SK-N-SH treated with all-trans-retinoic acid at 6 μM for 48 hours (cell line): ENCODE data around the gene MMP17.
"Not testable (repeated sequence)": the region's sequence is repeated elsewhere in the genome, so short reads cannot be mapped to it uniquely, and the experiment has no call there.

Source experiments
- ARNTL ChIP-seq: fragments of 450-650 bp; formaldehyde crosslinking; IDR thresholded peaks from 2 replicates; pipeline ENCODE4 v1.5.0; 2020; ENCODE audit warnings: low read depth, mild to moderate bottlenecking, moderate library complexity, borderline replicate concordance
- ESRRG ChIP-seq: fragments of 250-450 bp; sonication (Bioruptor Pico); IDR thresholded peaks from 2 replicates; pipeline ENCODE4 v1.6.1; 2021; ENCODE audit warnings: mild to moderate bottlenecking
- GLIS3 ChIP-seq: fragments of 250-450 bp; sonication (Bioruptor Pico); IDR thresholded peaks from 2 replicates; pipeline ENCODE4 v1.5.0; 2020; ENCODE audit warnings: mild to moderate bottlenecking, moderate library complexity
- PPARA ChIP-seq: fragments of 250-450 bp; sonication (Bioruptor Pico); IDR thresholded peaks from 2 replicates; pipeline ENCODE4 v1.5.0; 2020; ENCODE audit warnings: mild to moderate bottlenecking, borderline replicate concordance
- SNAI2 ChIP-seq: fragments of 250-450 bp; sonication (Bioruptor Pico); IDR thresholded peaks from 2 replicates; pipeline ENCODE4 v1.5.0; 2020; ENCODE audit warnings: mild to moderate bottlenecking, moderate library complexity
- TCF4 ChIP-seq: fragments of 250-450 bp; sonication (Bioruptor Pico); IDR thresholded peaks from 2 replicates; pipeline ENCODE4 v1.8.0; 2021; ENCODE audit warnings: mild to moderate bottlenecking, moderate library complexity, borderline replicate concordance
- ZC3H10 ChIP-seq: fragments of 250-450 bp; sonication (Bioruptor Pico); IDR thresholded peaks from 2 replicates; pipeline ENCODE4 v1.5.1; 2021; ENCODE audit warnings: mild to moderate bottlenecking, moderate library complexity
- ZFP3 ChIP-seq: fragments of 250-450 bp; sonication (Bioruptor Pico); IDR thresholded peaks from 2 replicates; pipeline ENCODE4 v1.5.0; 2020; ENCODE audit warnings: mild to moderate bottlenecking, moderate library complexity
- ZFP30 ChIP-seq: fragments of 450-650 bp; formaldehyde crosslinking; IDR thresholded peaks from 2 replicates; pipeline ENCODE4 v1.5.0; 2022; ENCODE audit warnings: mild to moderate bottlenecking, moderate library complexity
- ZNF8 ChIP-seq: fragments of 450-650 bp; formaldehyde crosslinking; IDR thresholded peaks from 2 replicates; pipeline ENCODE4 v1.5.0; 2020; ENCODE audit warnings: mild to moderate bottlenecking, moderate library complexity
- TF ChIP-seq, protein P1 (sequence below): fragments of 250-450 bp; sonication (Bioruptor Pico); IDR thresholded peaks from 2 replicates; pipeline ENCODE4 v1.5.1; 2020; ENCODE audit warnings: low read depth, mild to moderate bottlenecking, moderate library complexity

DNA sequence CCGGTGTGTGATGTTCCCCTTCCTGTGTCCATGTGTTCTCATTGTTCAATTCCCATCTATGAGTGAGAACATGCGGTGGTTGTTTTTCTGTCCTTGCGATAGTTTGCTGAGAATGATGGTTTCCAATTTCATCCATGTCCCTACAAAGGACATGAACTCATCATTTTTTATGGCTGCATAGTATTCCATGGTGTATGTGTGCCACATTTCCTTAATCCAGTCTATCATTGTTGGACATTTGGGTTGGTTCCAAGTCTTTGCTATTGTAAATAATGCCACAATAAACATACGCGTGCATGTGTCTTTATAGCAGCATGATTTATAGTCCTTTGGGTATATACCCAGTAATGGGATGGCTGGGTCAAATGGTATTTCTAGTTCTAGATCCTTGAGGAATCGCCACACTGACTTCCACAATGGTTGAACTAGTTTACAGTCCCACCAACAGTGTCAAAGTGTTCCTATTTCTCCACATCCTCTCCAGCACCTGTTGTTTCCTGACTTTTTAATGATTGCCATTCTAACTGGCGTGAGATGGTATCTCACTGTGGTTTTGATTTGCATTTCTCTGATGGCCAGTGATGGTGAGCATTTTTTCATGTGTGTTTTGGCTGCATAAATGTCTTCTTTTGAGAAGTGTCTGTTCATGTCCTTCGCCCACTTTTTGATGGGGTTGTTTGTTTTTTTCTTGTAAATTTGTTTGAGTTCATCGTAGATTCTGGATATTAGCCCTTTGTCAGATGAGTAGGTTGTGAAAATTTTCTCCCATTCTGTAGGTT, 18.5 kb upstream of the MMP17 start:
- not testable (repeated sequence) for TF ChIP-seq PPARA (CRISPR knock-in tag); TCF4 (CRISPR knock-in tag); GLIS3 (CRISPR knock-in tag); ZNF8 (CRISPR knock-in tag); SNAI2 (CRISPR knock-in tag); ZFP30 (CRISPR knock-in tag); ESRRG; ZFP3 (CRISPR knock-in tag); ZC3H10 (CRISPR knock-in tag); ARNTL (CRISPR knock-in tag)
- TF ChIP-seq, protein P1, sequence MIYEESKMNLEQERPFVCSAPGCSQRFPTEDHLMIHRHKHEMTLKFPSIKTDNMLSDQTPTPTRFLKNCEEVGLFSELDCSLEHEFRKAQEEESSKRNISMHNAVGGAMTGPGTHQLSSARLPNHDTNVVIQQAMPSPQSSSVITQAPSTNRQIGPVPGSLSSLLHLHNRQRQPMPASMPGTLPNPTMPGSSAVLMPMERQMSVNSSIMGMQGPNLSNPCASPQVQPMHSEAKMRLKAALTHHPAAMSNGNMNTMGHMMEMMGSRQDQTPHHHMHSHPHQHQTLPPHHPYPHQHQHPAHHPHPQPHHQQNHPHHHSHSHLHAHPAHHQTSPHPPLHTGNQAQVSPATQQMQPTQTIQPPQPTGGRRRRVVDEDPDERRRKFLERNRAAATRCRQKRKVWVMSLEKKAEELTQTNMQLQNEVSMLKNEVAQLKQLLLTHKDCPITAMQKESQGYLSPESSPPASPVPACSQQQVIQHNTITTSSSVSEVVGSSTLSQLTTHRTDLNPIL (CRISPR knock-in tag), result not testable (repeated sequence)
